ENCODE measurements around the gene KLHL30.

The KLHL30 gene

GRCh38 chr2:238127165-238128060 lies 11.1 kb upstream of the KLHL30 start:
- Histone ChIP-seq H3K27me3 (ENCODE audit: control insufficient read depth, insufficient read depth, low read length, poor library complexity, severe bottlenecking) (no peaks in the 10 kb centered on the region), H3K9me3 (ENCODE audit: control insufficient read depth, low read length) (no peaks in the 10 kb centered on the region), H3K4me1 (ENCODE audit: control insufficient read depth, insufficient read depth, low read length) (no peaks in the 10 kb centered on the region), H3K27ac (ENCODE audit: insufficient read depth, low read depth, low read length, poor library complexity, severe bottlenecking) (no peak overlapping the region), H3K4me3 (ENCODE audit: insufficient read depth, low read depth, low read length) (no peak overlapping the region), H3K36me3 (ENCODE audit: control insufficient read depth, insufficient read depth, low read length) (no peaks in the 10 kb centered on the region)
- 74% methylated on average over 36 of the region's 36 CpGs for WGBS, 2 experiments

- no peaks in the 10 kb centered on the region for H3K4me1 ChIP-seq (ENCODE audit: control insufficient read depth, insufficient read depth, low read length)
- no peaks in the 10 kb centered on the region for H3K9me3 ChIP-seq (ENCODE audit: control insufficient read depth, low read length)
- H3K27ac ChIP-seq (ENCODE audit: insufficient read depth, low read depth, low read length, poor library complexity, severe bottlenecking) = no peak overlapping the region
- no peaks in the 10 kb centered on the region for H3K27me3 ChIP-seq (ENCODE audit: control insufficient read depth, insufficient read depth, low read length, poor library complexity, severe bottlenecking)
- no peaks in the 10 kb centered on the region for H3K36me3 ChIP-seq (ENCODE audit: control insufficient read depth, insufficient read depth, low read length)
- H3K4me3 ChIP-seq (ENCODE audit: insufficient read depth, low read depth, low read length) = no peak overlapping the region
- WGBS, 2 experiments = 93 to 96% methylated on average over 22 of the region's 22 CpGs
These were observed 10.4 kb upstream of the KLHL30 start for GRCh38 chr2:238128061-238128440.

- WGBS, 2 experiments = 90 to 91% methylated on average over 30 of the region's 30 CpGs
- Histone ChIP-seq H3K36me3 (ENCODE audit: control insufficient read depth, insufficient read depth, low read length) (no peaks in the 10 kb centered on the region), H3K4me1 (ENCODE audit: control insufficient read depth, insufficient read depth, low read length) (no peaks in the 10 kb centered on the region), H3K4me3 (ENCODE audit: insufficient read depth, low read depth, low read length) (no peak overlapping the region), H3K27me3 (ENCODE audit: control insufficient read depth, insufficient read depth, low read length, poor library complexity, severe bottlenecking) (no peaks in the 10 kb centered on the region), H3K27ac (ENCODE audit: insufficient read depth, low read depth, low read length, poor library complexity, severe bottlenecking) (no peak overlapping the region), H3K9me3 (ENCODE audit: control insufficient read depth, low read length) (no peaks in the 10 kb centered on the region)
These were observed 9.9 kb upstream of the KLHL30 start for GRCh38 chr2:238128534-238129001.

GRCh38 chr2:238129166-238130010 lies 9.1 kb upstream of the KLHL30 start:
- Histone ChIP-seq H3K36me3 (ENCODE audit: control insufficient read depth, insufficient read depth, low read length) (no peaks in the 10 kb centered on the region), H3K27me3 (ENCODE audit: control insufficient read depth, insufficient read depth, low read length, poor library complexity, severe bottlenecking) (no peaks in the 10 kb centered on the region), H3K9me3 (ENCODE audit: control insufficient read depth, low read length) (no peaks in the 10 kb centered on the region), H3K4me1 (ENCODE audit: control insufficient read depth, insufficient read depth, low read length) (no peaks in the 10 kb centered on the region), H3K27ac (ENCODE audit: insufficient read depth, low read depth, low read length, poor library complexity, severe bottlenecking) (no peak overlapping the region), H3K4me3 (ENCODE audit: insufficient read depth, low read depth, low read length) (no peak overlapping the region)
- WGBS, 2 experiments = 94% methylated on average over 22 of the region's 22 CpGs

- Histone ChIP-seq H3K27ac (ENCODE audit: insufficient read depth, low read depth, low read length, poor library complexity, severe bottlenecking) (no peak overlapping the region), H3K4me1 (ENCODE audit: control insufficient read depth, insufficient read depth, low read length) (no peaks in the 10 kb centered on the region), H3K9me3 (ENCODE audit: control insufficient read depth, low read length) (no peaks in the 10 kb centered on the region), H3K27me3 (ENCODE audit: control insufficient read depth, insufficient read depth, low read length, poor library complexity, severe bottlenecking) (no peaks in the 10 kb centered on the region), H3K4me3 (ENCODE audit: insufficient read depth, low read depth, low read length) (no peak overlapping the region), H3K36me3 (ENCODE audit: control insufficient read depth, insufficient read depth, low read length) (no peaks in the 10 kb centered on the region)
- 93 to 94% methylated on average over 28 of the region's 28 CpGs for WGBS, 2 experiments
These were observed 8.3 kb upstream of the KLHL30 start for GRCh38 chr2:238130111-238130695.

GRCh38 chr2:238130696-238131628 lies 7.5 kb upstream of the KLHL30 start:
- Histone ChIP-seq H3K36me3 (ENCODE audit: control insufficient read depth, insufficient read depth, low read length) (no peaks in the 10 kb centered on the region), H3K4me1 (ENCODE audit: control insufficient read depth, insufficient read depth, low read length) (no peaks in the 10 kb centered on the region), H3K9me3 (ENCODE audit: control insufficient read depth, low read length) (no peaks in the 10 kb centered on the region), H3K27ac (ENCODE audit: insufficient read depth, low read depth, low read length, poor library complexity, severe bottlenecking) (no peak overlapping the region), H3K27me3 (ENCODE audit: control insufficient read depth, insufficient read depth, low read length, poor library complexity, severe bottlenecking) (no peaks in the 10 kb centered on the region), H3K4me3 (ENCODE audit: insufficient read depth, low read depth, low read length) (no peak overlapping the region)
- WGBS, 2 experiments = 92 to 95% methylated on average over 68 of the region's 68 CpGs

- no peaks in the 10 kb centered on the region for H3K27me3 ChIP-seq (ENCODE audit: control insufficient read depth, insufficient read depth, low read length, poor library complexity, severe bottlenecking)
- H3K9me3 ChIP-seq (ENCODE audit: control insufficient read depth, low read length) = no peaks in the 10 kb centered on the region
- no peaks in the 10 kb centered on the region for H3K36me3 ChIP-seq (ENCODE audit: control insufficient read depth, insufficient read depth, low read length)
- no peaks in the 10 kb centered on the region for H3K4me1 ChIP-seq (ENCODE audit: control insufficient read depth, insufficient read depth, low read length)
- no peak overlapping the region for H3K4me3 ChIP-seq (ENCODE audit: insufficient read depth, low read depth, low read length)
- H3K27ac ChIP-seq (ENCODE audit: insufficient read depth, low read depth, low read length, poor library complexity, severe bottlenecking) = no peak overlapping the region
- 93 to 94% methylated on average over 14 of the region's 14 CpGs for WGBS, 2 experiments
These were observed 6.6 kb upstream of the KLHL30 start for GRCh38 chr2:238131761-238132462.

GRCh38 chr2:238132463-238133450 lies 5.7 kb upstream of the KLHL30 start:
- Histone ChIP-seq H3K4me3 (ENCODE audit: insufficient read depth, low read depth, low read length) (no peak overlapping the region), H3K4me1 (ENCODE audit: control insufficient read depth, insufficient read depth, low read length) (no peaks in the 10 kb centered on the region), H3K9me3 (ENCODE audit: control insufficient read depth, low read length) (no peaks in the 10 kb centered on the region), H3K36me3 (ENCODE audit: control insufficient read depth, insufficient read depth, low read length) (no peaks in the 10 kb centered on the region), H3K27ac (ENCODE audit: insufficient read depth, low read depth, low read length, poor library complexity, severe bottlenecking) (no peak overlapping the region), H3K27me3 (ENCODE audit: control insufficient read depth, insufficient read depth, low read length, poor library complexity, severe bottlenecking) (no peaks in the 10 kb centered on the region)
- WGBS, 2 experiments = 91 to 92% methylated on average over 23 of the region's 23 CpGs
